Measurements from ENCODE around the gene ST6GALNAC1.
"Not testable (repeated sequence)": the region's sequence is repeated elsewhere in the genome, so short reads cannot be mapped to it uniquely, and the experiment has no call there.

ST6GALNAC1 gene

GRCh38 chr17:76611080-76611749 is 32.3 kb downstream of the ST6GALNAC1 start:
- DNase-seq = not testable (repeated sequence)

GRCh38 chr17:76606685-76607084 is 36.9 kb downstream of the ST6GALNAC1 start:
- not testable (repeated sequence) for DNase-seq

- no peak for DNase-seq
Measured at GRCh38 chr17:76601065-76601464, 42.5 kb downstream of the ST6GALNAC1 start.

GRCh38 chr17:76599694-76600460 is 43.7 kb downstream of the ST6GALNAC1 start:
- DNase-seq = no peak

- DNase-seq = no peak
Measured at GRCh38 chr17:76598004-76598439, 45.5 kb downstream of the ST6GALNAC1 start.

- no peak for DNase-seq
Measured at GRCh38 chr17:76597156-76598003, 46.2 kb downstream of the ST6GALNAC1 start.

- no peak for DNase-seq
Measured at GRCh38 chr17:76594690-76595089, 48.9 kb downstream of the ST6GALNAC1 start.

- DNase-seq = no peak
Measured at GRCh38 chr17:76593959-76594358, 49.6 kb downstream of the ST6GALNAC1 start.

- no peak for DNase-seq
Measured at GRCh38 chr17:76593384-76593826, 50.2 kb downstream of the ST6GALNAC1 start.

GRCh38 chr17:76588182-76588581 is 55.4 kb downstream of the ST6GALNAC1 start:
- no peak for DNase-seq

GRCh38 chr17:76586741-76587487 is 56.6 kb downstream of the ST6GALNAC1 start:
- DNase-seq = no peak

GRCh38 chr17:76585649-76586593 is 57.6 kb downstream of the ST6GALNAC1 start, which contains the start of gene ST6GALNAC2:
TSS of gene ST6GALNAC2 (minus strand) at chr17:76585860. CDS start at chr17:76585808, 52 bp downstream.
- DNase-seq = no peak

- DNase-seq = no peak
Measured at GRCh38 chr17:76585033-76585648, 58.4 kb downstream of the ST6GALNAC1 start.

GRCh38 chr17:76584427-76585032 is 59.0 kb downstream of the ST6GALNAC1 start:
- no peak for DNase-seq

- no peak for DNase-seq
Measured at GRCh38 chr17:76582660-76583059, 60.9 kb downstream of the ST6GALNAC1 start.

GRCh38 chr17:76581515-76581914 is 62.0 kb downstream of the ST6GALNAC1 start:
- DNase-seq = no peak

GRCh38 chr17:76579281-76579680 is 64.3 kb downstream of the ST6GALNAC1 start:
- DNase-seq = no peak

GRCh38 chr17:76578376-76578775 is 65.2 kb downstream of the ST6GALNAC1 start:
- no peak for DNase-seq

GRCh38 chr17:76577876-76578275 is 65.7 kb downstream of the ST6GALNAC1 start:
- no peak for DNase-seq

- DNase-seq = no peak
Measured at GRCh38 chr17:76576189-76576588, 67.4 kb downstream of the ST6GALNAC1 start.

Measured in NCI-H2081 treated with DMSO at 0.1 percent for 48 hours (cell line).